CMK (cell line): ENCODE measurements around the gene TF.

Experiments
- DNase-seq: peaks from one replicate; pipeline ENCODE4 v3.0.0-alpha.2; 2010; ENCODE audit warnings: low read depth

TF gene

DNA sequence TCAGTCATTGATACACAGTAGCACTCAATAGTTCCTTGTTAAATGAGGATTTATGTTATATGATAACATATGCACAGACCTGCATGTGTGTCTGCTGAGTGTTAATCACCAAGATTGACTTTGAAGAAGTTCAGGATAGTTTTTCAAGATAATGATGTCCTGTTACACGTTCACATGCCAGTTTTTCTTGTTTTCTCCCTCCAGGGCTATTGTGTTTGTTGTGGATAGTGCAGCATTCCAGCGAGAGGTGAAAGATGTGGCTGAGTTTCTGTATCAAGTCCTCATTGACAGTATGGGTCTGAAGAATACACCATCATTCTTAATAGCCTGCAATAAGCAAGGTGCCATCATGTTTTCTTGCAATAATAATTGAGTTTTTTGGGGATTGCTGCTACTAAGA lies 69.2 kb downstream of the TF start:
- DNase-seq: no peak

DNA sequence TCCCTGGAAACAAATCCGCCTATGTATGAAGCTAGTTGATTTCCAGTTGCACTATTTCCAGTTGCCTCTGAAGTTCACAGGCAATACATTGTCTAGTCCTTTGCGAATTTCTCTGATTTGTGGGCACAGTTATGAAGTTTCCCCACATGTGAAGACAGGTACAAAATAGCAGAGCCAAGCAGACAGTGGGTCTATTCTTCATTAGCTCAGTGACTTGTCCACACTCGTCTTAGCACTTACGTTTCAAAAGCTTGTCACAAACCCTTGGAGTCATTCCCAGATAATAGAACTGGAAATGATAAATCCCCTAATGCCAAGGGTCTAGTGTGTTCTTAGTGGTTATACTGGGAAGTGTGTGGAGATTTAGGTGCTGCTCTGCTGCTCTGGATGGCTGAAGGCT lies 73.9 kb downstream of the TF start:
- no peak for DNase-seq

DNA sequence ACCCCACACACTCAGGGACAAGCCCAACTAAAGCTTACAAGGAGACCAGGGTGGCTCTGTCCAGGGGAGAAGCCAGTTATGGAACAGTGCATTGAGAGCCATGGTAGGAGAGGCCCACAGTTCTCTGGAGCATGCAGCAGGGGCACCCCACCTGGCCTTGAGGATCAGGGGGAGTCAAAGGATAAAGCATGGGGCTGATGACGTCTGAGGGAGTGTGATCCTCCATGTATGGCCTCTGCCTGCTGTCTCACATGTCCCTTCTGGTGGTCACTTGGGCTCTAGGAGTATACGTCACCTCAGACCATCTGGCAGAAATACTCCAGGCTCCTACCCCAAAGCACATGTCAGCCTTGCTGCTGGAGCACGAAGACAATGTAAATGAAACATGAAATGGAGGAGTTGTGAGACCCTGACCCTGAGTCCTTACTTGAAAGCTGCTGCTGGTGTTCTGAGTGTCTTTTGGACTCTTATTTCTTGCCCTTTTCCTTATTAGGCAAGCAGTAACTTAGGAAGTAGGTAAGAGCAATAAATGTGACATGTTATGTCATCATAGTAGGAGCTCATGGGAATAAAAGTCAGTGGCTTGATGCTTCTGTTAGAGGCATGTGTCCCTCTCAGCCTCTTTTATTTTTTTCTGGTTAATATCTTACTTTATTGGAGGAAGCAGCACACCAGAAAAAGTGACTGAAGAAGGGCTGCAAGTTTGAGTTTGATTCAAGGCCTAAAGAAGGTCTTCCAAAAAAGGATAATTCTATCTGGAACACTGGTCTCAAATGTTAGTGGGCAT lies 74.9 kb downstream of the TF start:
- no peak for DNase-seq

DNA sequence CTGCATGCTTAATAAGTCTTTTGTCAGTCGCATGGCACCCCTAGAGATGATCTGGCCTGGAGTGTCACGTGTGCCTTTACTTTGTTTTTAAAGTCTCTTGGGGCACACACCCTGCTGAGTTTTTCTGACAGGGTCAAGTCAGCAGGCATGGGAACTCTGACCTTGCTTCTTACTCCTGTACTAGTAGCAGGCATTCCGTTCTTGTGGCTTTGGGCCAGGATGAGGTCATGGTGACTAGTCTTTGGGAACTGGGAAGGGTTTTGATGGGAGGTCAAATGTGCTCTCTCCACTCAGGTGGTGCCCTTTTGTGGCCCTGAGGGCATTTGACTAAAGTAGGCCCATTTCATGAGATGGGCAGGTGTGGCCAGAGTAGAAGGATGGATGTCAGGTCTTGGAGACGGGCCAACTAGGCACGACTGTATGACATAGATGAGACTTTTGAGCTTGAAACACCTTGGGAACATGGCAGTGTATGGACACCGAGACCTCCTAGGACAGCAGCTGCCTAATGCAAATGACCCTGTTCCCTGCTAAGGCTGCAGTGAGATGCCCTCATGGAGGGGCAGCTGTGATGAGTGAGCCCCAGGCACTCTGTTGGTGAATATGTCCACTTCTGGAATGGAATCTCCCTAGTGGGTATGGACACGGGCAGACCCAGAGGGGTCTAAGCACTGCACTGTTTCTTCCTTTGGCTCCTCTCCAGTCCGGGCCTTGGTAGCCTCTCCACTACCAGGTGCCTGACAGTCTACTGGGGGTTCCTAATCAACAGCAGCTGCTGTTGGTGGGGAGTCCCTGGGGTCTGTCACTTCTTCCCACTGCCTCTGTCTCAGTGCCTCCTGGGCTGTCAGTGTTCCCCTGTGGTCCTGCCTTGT lies 75.8 kb downstream of the TF start:
- no peak for DNase-seq

DNA sequence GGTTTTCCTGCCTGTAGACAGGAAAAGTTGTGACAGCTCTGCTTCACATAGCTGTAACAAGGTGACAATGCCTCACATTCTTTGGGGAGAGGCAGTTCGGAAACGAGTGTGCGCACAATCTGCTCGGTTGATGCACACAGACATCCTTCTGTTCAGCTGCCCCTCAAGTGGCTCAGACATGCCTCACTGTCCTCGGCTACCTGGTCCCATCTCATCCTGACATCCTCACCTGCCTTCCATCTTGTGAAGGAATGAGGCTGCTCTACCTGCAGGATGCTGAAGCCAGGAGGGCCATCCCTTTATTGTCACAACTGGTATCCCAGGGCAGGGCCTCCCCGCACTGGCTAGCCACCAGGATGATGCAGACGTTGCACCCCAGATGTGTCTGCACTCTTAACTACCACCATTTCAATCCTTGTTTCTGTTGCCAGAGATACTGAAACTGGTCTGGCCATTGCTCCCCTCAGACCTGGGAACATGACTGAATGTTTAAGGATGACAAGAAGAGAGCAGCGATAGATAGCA lies 78.8 kb downstream of the TF start:
- no peak for DNase-seq

DNA sequence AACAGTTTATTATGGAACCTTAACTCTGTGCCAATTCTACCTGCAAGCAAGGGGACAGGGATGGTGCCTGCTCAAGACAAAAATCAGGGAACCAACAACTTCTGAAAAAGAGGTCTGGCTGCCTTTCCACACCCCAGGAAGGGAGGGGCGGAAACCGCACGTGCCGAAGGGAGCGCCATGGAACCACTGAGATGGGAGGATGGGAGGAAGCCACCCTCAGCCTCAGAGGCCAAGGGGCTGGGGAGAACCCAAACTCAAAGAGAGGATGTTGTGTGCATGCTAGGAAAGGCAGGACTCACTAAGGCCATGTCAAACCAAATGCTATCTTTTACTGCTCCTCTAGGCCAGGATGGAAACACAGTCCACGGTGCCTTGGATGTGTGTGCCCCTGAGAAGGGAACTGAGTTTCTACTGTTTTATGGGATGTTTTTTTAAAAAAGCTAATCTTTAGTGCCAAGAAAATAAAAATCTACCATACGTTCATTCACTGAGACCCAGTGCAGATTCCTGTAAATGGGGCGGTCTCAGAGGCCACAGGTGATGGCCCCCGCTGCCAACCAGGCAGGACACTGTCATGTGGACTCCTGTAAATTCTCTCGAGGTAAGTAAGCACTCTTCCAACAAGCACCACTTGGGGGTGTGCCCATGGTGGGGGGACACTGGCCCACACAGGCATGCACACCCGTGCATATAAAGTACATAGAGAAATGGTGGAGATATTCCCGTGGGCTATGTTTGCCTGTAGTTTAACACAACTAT lies 80.0 kb downstream of the TF start:
- DNase-seq: no peak

DNA sequence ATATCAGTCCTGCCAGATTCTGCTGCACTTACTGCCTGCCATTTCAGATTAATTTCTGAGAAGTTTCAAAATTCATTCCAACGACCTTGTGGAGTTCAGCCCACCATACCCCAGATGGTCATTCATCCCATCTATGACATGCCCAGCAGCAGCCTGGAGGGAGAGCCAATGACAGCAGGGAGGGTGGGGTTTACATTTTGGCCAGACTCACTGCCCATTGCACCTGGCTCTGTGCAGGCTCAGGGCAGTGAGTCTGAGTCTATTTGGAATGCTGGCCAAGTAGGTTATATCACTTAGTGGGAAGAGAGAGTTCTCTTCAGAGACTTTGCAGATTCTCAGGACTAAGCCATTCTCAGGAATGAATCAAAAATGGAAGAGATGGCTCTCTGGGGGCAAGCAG lies 80.9 kb downstream of the TF start:
- no peak for DNase-seq

DNA sequence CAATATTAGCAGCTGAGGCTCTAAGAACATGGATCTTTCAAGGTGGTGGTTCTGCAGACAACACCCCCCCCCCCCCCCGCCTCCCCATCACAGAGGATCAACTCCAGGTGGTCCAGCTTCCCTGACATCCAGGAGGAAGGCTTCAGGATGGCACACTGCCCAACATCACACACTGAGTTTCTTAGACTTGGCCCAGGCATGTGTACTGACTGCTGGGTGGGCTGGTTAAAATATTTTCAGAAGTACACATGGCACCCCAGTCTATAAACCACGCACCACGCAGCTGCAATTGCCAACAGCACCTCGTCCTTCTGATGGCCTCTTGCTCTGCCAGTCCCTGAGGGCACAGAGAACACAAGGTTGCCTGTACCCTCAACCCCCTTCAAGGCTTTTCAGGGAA lies 81.5 kb downstream of the TF start:
- no peak for DNase-seq

DNA sequence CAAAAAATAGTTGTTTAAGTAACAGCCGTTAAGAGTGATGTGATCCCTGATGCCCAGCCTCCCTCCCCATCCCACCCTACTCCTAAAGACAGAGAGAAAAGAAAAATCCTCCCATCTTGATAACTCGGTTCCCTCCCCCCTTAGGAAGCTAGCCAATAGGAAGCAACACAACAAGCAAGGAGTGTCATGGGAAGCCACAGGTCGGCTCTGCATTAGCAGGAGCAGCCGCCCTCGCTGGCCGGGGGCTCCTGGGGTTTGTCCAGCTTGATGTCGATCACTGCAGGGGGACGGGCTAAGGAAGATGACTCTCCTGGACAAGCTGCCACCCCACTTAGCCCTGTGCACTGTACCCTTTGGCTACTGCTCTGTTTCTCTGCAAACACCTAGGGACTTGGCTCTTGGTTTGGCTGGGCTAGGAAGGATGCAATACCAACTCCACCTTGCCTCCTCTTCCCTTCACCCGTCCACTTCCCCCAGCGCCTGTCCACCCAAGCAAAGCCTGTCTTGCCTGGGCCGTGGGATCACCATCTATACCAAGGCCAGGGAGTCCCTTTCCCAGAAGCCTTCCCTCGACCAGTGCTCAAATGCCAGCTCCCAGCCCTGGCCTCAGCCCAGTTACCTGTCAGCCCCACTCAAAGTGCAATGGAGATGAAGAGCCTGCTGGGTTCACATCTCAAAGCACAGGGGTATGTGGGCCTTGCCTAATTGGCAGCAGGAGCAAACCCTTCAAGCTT lies 82.5 kb downstream of the TF start:
- DNase-seq: no peak

DNA sequence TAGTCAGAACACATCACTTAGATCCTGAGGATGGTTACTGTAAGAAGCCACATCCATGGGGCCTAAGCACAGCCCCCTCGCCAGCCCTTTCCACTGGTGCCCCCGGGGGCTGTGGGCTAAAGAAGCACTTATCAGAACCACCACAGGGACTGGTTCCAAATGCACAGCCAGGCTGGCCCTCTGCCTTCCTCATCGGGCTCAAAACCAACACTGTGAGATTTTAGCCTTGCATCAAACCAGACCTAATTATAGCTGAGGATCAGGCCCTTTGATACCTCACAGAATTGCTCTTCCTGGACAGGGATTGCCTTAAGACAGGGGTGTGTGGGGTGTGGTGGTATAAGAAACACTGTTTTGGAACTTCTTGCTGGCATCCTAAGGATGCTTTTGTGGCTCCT lies 83.1 kb downstream of the TF start:
- no peak for DNase-seq

DNA sequence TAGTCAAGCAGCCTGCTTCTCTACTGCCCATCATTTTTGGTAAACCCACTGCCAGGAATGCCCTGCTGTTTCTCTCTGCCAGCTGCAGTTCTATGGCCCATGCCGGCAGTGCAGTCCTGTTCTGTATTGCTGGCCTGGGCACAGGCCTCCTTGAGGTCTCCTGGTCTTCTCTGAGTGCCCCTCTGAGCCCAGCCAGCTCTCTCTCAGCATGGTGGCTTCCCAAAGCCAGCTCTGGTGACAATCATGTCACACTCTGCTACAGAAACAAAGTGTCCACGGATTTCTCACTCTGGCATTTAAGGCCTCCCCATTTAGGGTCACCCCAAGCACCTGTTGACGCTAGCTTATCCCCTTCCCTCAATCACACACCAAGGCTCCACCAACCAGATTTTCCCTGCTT lies 83.9 kb downstream of the TF start:
- no peak for DNase-seq

DNA sequence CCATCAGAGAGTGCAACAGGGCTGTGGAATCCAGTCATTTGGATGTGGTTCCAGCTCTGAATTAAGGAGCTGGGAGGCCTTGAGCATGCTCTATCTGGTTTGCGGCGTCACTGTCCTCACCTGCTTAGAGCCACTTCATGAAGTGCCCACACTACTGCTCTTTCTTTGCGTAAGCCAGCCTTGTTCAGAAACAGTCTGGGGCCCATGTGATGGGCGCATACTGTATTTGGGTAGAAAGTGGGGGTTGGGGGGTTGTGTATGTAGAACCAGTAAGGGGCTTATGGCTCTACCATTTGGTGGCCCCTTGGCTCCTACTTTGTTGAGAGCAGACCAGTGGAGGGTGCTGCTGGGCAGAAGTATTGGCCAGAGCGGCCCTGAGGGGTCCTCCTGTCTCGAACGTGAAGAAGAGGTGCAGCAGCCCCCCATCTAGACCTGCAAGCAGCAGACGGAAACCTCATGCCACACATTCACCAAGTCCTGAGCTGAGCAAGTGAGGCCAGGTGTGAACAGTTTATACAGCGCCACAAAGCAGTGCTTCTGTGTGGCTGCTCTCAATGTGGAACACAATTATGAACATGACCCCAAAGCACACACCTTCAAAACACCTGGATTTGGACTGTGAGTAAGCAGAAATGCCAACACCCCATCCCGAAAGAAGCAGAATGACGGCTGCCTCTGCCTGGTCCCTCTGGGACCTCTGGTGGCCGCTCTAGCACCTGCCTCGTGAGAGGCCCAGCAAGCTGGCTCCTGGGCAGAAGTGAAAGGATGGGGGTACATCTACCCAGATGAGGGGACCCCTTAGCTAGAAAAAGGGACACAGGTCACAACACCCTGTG lies 86.0 kb downstream of the TF start:
- no peak for DNase-seq

DNA sequence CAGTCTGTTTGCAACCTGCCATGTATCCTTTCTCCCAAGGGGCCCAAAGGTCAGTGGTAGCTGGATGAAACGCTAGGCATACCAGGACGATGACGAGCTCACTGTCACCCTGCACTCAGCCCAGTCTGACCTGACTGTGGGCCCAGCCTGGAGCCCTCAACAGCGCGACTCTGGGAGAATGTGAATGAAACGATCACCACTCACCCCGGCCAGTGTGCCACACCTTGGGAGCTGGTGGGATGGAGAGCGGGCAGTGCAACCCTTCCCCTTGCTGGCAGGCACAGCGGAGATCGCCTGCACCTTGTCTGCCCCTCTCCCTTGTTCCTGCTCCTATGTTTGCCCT lies 86.6 kb downstream of the TF start:
- no peak for DNase-seq

DNA sequence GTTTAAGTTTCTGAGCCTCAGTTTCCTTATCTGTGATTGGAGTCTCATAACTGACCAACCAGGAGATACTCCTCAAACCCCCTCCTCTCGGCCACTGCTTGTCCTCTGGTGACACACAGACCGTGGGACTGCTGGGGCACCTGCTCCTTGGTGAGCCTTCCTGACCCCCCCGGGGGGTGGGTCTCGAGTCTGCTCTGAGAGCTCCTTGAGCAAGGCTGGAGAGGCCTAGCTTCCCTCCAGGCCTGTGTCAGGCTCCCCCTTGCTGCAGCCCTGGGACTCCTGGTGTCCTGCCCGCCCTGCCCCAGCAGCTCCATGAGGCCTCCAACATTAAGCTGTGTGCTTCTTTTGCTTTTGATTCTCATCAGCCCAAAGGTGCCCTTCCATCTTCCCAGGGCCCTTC lies 87.1 kb downstream of the TF start:
- DNase-seq: no peak

DNA sequence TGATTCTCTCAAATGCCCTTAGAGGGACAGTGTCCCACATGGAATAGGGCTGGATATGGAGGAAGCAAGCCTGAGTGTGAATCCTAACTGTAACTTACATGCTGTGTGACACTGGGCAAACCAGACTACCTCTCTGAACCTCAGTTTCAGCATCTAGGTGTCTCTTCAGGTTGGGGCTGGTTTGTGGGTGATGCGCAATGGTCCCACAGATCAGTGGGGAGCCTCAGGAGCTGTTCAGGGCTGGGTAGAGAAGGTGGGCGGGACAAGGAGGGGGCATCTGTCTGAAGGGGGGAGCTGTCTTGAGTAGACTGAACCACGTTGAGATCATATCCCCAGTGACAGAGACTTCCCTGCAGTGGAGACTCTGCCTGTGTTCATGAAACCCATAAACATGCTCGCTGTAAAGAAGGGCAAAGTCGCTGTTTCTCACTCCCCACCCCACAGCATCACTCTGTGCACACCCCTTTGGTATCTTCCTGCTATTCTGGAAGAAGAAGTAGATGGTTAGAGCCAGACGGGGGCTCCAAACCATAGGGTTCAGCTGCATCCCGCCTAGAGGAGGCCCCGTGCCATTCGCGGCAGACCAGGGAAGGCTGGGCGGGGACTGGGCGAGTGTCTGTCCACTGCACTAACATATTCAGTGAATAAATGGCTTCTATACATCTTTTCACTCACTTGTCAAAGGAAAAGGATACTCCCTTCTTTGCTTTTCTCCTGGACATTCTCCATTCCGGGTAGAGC lies 87.9 kb downstream of the TF start:
- no peak for DNase-seq

DNA sequence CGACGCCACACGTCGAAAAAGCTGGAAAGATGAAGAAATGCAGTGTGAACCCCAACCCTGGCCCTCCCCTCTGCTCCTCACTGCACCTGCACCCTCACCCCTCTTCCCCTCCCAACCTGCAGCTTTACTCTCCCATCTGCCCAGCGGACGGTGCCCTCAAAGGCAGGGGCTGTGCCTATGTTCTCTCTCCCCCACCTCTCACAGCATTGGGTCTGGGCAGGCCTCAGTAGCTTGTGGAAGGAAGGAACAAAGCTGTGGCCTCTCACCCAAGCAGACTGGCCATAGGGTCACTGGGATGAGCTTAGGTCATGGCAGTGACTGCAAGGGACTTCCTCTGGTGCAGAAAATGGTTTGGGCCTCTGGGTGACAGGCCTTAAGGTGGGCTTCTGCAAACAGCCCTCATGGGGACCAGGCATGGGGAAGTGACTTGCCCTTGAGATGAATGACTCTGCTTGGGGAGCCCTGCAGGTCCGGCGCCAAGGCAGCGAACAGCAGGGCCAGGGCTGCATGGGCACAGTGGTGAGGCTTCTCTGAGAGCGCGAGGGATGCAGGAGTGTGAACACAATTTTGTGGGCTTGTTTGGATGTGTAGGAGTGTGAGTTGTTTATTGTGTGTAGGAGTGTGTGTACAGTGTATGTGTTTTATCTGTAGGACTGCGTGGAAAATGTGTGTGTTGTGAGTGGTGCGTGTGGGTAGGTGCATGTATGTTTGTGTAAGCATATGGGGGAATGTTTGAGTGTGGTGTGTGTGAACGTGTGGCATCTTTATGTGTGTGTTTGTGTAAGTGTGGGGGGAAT lies 88.6 kb downstream of the TF start:
- no peak for DNase-seq

DNA sequence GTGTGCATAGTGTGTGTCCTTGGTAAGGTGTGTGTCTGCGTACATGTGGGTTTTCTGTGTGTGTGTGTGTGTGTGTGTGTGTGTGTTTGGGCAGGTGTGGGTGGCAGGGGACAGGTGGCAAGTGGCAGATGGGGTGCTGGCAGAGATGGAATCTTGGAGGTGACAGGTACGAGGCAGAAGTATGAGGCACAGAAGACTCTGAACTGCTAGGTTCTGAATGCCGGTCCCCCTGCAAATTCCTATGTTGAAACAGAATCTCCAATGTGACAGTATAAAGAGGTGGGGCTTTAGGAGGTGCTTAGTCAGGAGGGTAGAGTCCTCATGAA lies 89.2 kb downstream of the TF start:
- DNase-seq: no peak

DNA sequence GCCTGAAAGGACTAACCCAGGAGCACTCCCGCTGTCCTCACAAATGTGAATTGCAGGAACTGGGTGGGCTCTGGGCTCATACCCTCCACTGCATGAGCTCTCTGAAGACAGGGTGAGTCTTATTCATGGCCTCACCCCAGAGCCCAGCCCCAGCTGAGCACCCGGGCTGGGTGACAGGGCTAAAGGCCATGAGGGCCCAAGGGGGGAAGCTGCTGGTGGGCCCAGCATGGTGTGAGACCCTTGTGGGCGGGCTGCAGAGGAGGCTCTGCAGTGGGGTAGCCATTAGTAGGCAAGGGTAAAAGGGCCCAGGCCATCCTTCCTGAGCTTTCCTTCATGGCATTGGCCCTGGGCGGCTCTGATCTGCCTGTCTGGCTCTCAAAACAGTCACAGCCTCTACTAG lies 89.8 kb downstream of the TF start:
- DNase-seq: no peak

DNA sequence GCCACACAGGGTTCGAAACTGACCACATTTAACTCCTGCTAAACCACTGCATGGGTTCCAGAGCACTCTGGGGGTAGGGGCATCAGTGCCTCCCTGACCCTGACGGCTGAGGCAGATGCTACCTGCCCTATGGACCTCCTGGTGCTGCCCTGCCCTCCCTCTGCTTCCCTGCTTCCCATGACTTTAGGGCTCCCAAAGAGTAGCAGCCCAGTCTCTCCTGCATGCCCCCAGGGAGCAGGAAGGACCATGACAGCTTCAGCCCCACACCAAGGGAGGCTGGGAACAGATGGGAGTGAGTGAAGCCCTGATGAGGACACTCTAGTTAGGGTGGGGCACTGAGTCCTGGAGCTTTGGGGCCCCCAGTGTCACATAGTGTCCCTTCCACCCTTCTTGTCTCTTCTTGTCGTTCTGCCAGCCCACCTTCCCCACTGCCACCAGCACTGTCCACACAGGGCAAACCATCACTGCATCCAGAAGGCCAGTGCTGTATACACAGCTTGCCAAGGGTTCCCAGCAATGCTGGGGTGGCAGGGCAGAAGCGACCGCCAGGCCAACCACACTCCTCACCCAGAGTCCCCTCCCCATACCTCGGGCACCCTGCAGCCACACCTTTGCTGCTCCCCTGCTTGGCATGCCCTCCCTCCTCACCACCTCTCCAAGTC lies 90.4 kb downstream of the TF start:
- no peak for DNase-seq
